HepG2 (cell line): ENCODE data around the gene MTHFS. TPM values are rescaled to one million over a fixed set of nuclear protein-coding genes. Genes with fewer than 3 reads are reported as not detected.
"Not testable (repeated sequence)": the region's sequence is repeated elsewhere in the genome, so short reads cannot be mapped to it uniquely, and the experiment has no call there.

ENCODE experiments used
- ATAC-seq: fragments of 200-7000 bp; cut with Tn5 transposase; 3 replicates; pipeline ENCODE4 v1.9.1; 2020; ENCODE audit warnings: mild to moderate bottlenecking, moderate library complexity
- BruUV-seq: library from RNA; stranded (reverse); fragments of 400-500 nt; replicated peaks from 2 replicates; lab custom pipeline; 2021; lab: Mats Ljungman, UMichigan
- CTCF ChIA-PET: fragments of 300-600 bp; formaldehyde crosslinking; extraction: SDS; loops from one replicate; lab custom pipeline; 2021; ENCODE audit warnings: low total read pairs, inconsistent platforms, low intra/inter-chr PET ratio; lab: Yijun Ruan, JAX
- POLR2A ChIA-PET: fragments of 350-600 bp; sonication (Branson Sonifier 250); formaldehyde crosslinking; loops from one replicate; lab custom pipeline; 2020; ENCODE audit warnings: antibody characterized with exemption, inconsistent platforms; lab: Yijun Ruan, JAX
- DNase-seq: peaks from one replicate; pipeline ENCODE4 v3.0.0-alpha.2; 2015; ENCODE audit warnings: low spot score
- FAIRE-seq: peaks from 3 replicates; lab custom pipeline; 2011; peaks lifted over from hg19 to GRCh38; lab: Jason Lieb, UNC
- H2AFZ ChIP-seq: one replicate; pipeline ENCODE4 v1.6.1; 2011; ENCODE audit warnings: low read length, inconsistent platforms
- H3K27ac ChIP-seq: fragments of 300-600 bp; 3 replicates; pipeline ENCODE4 v1.8.0; 2011; ENCODE audit warnings: mixed run types, mild to moderate bottlenecking, mixed read lengths, low read length, inconsistent platforms; ENCODE audit not compliant: insufficient read depth; ENCODE audit errors: extremely low read length
- H3K27me3 ChIP-seq, 2 experiments: fragments of 200-600 bp in 1 of 2; 2 replicates in 1 of 2; 3 replicates in 1 of 2; pipeline versions ENCODE4 v1.6.0 to v1.8.0; 2011; ENCODE audit warnings: low read length in 2 of 2, mild to moderate bottlenecking in 2 of 2, moderate library complexity in 2 of 2, inconsistent platforms in 1 of 2; ENCODE audit not compliant: insufficient read depth in 2 of 2, control insufficient read depth in 1 of 2
- H3K36me3 ChIP-seq, 2 experiments: fragments of 200-600 bp in 1 of 2; replicated peaks in 1 of 2; 2 replicates in 1 of 2; 3 replicates in 1 of 2; pipeline versions ENCODE4 v1.5.1 to v1.8.0; 2011; ENCODE audit warnings: low read length in 2 of 2, inconsistent platforms in 1 of 2; ENCODE audit not compliant: insufficient read depth in 2 of 2, control insufficient read depth in 1 of 2
- H3K4me1 ChIP-seq: 2 replicates; pipeline ENCODE4 v1.5.1; 2012; ENCODE audit warnings: low read length, inconsistent platforms; ENCODE audit not compliant: insufficient read depth
- H3K4me2 ChIP-seq: 2 replicates; pipeline ENCODE4 v1.6.0; 2011; ENCODE audit warnings: low read depth, low read length, inconsistent platforms
- H3K4me3 ChIP-seq, 3 experiments: fragments of 200-600 bp in 1 of 3; sonication (generic), shearing (Covaris generic) in 1 of 3; replicated peaks in 1 of 3; 2 replicates each; pipeline ENCODE4 v1.5.1; 2011 to 2016; ENCODE audit warnings: low read length in 3 of 3, inconsistent platforms in 2 of 3, low read depth in 2 of 3, mild to moderate bottlenecking in 2 of 3, control low read depth in 1 of 3, mixed read lengths in 1 of 3; ENCODE audit not compliant: insufficient read depth in 1 of 3
- H3K79me2 ChIP-seq: one replicate; pipeline ENCODE4 v1.6.1; 2011; ENCODE audit warnings: low read length, inconsistent platforms; ENCODE audit not compliant: insufficient read depth
- H3K9ac ChIP-seq: 2 replicates; pipeline ENCODE4 v1.6.0; 2011; ENCODE audit warnings: mild to moderate bottlenecking, low read depth, low read length, inconsistent platforms; ENCODE audit not compliant: insufficient read depth
- H3K9me3 ChIP-seq: 2 replicates; pipeline ENCODE4 v1.5.1; 2012; ENCODE audit warnings: mild to moderate bottlenecking, low read length
- H4K20me1 ChIP-seq: 2 replicates; pipeline ENCODE4 v1.6.0; 2011; ENCODE audit warnings: inconsistent platforms, mild to moderate bottlenecking, low read length, moderate library complexity; ENCODE audit not compliant: insufficient read depth
- ATF4 ChIP-seq, 2 experiments: fragments of 450-650 bp in 1 of 2; sonication (generic) in 1 of 2; formaldehyde crosslinking; IDR thresholded peaks; 2 replicates each; pipeline versions ENCODE4 v1.5.0 to v1.8.0; 2020 to 2022; ENCODE audit warnings: mild to moderate bottlenecking in 1 of 2, missing genetic modification reagents in 1 of 2
- HBP1 ChIP-seq: IDR thresholded peaks from 2 replicates; pipeline ENCODE4 v1.6.1; 2016; ENCODE audit warnings: low read depth, control low read depth
- POLR2G ChIP-seq: fragments of 200-400 bp; formaldehyde crosslinking; IDR thresholded peaks from 2 replicates; pipeline ENCODE4 v1.6.1; 2018; ENCODE audit warnings: mild to moderate bottlenecking, low read depth, low read length, moderate library complexity
- TAF15 ChIP-seq: fragments of 200-400 bp; formaldehyde crosslinking; IDR thresholded peaks from one replicate; pipeline ENCODE4 v1.6.1; 2018; ENCODE audit warnings: mild to moderate bottlenecking, low read depth, low read length; ENCODE audit not compliant: poor library complexity, severe bottlenecking
- ZFP41 ChIP-seq: sonication (generic); formaldehyde crosslinking; IDR thresholded peaks from 2 replicates; pipeline ENCODE4 v1.4.0; 2020; ENCODE audit warnings: mild to moderate bottlenecking, missing genetic modification reagents, borderline replicate concordance
- ZNF629 ChIP-seq: sonication (generic); formaldehyde crosslinking; conservative IDR thresholded peaks from 2 replicates; pipeline ENCODE4 v1.5.0; 2020; ENCODE audit warnings: missing genetic modification reagents
- ZNF740 ChIP-seq: sonication (generic); formaldehyde crosslinking; IDR thresholded peaks from 2 replicates; pipeline ENCODE4 v1.4.0; 2020; ENCODE audit warnings: missing genetic modification reagents
- WGBS: methylation state at CpG from one replicate; pipeline ENCODE4 v1.1.6; 2017; ENCODE audit warnings: low lambda C conversion rate; 5-methylcytosine and 5-hydroxymethylcytosine counted together
- in situ Hi-C: cut with HindIII; loops from 2 replicates; pipeline ENCODE4 v1.10.0; 2017; ENCODE audit warnings: low pct_unique_long_range_greater_than_20kb; ENCODE audit not compliant: extremely low pct_ligation_motif_present
- intact Hi-C: fragments of 100-400 bp; cut with micrococcal nuclease; formaldehyde crosslinking; loops from one replicate; pipeline ENCODE4 v1.10.0; 2022; ENCODE audit not compliant: unreplicated experiment
- polyA plus RNA-seq, 8 experiments: library from polyadenylated mRNA; depleted of rRNA in 3 of 8; stranded (reverse) in 7 of 8; unstranded in 1 of 8; fragments of >200 nt; fragmentation: Illumina TruSeq in 4 of 8; extraction: Trizol in 4 of 8; gene quantifications; 2 replicates each; pipeline versions ENCODE4 v1.2.1 to v1.2.3, GENCODE V29; 2011 to 2016; ENCODE audit warnings: low read depth in 4 of 8, missing spikeins in 1 of 8, mixed read lengths in 1 of 8; ENCODE audit not compliant: insufficient read depth in 1 of 8
- total RNA-seq, 5 experiments: library from RNA; depleted of rRNA; stranded (reverse); fragments of >200 nt; fragmentation: Illumina TruSeq; extraction: Trizol; gene quantifications; 2 replicates each; pipeline ENCODE4 v1.2.3, GENCODE V29; 2016; ENCODE audit warnings: low read depth in 1 of 5

MTHFS gene
- total and polyA plus RNA-seq, 2 of the 13 experiments (the other 11 are each of a cell fraction or from before 2014, with no cell fraction given): 37.0 to 49.7 TPM

GRCh38 chr15:79939399-79939798 is 42.6 kb upstream of the MTHFS start (continued):
- no peak for TF ChIP-seq ATF4 (CRISPR knock-in tag; IDR thresholded peaks at IDR 0.05)
- TF ChIP-seq POLR2G: no peak
- TF ChIP-seq ZNF740: no peak
- TF ChIP-seq HBP1: no peak
- TF ChIP-seq ZFP41 (CRISPR knock-in tag): no peak

GRCh38 chr15:79938143-79938542 is 41.3 kb upstream of the MTHFS start:
- H3K4me3 ChIP-seq: no peak overlapping the region
- H4K20me1 ChIP-seq: no peaks in the 10 kb centered on the region
- TF ChIP-seq TAF15 (no peak), ZNF629 (CRISPR knock-in tag) (peak; percentile 56)
- no peak overlapping the region for H3K9ac ChIP-seq
- H3K79me2 ChIP-seq: no peaks in the 10 kb centered on the region
- H3K27me3 ChIP-seq: peaks cover 0 to 5% of the 10 kb centered on the region in 2 experiments; a peak in 1 of 5 replicates
- CTCF ChIA-PET: no interaction called here
- no peak overlapping the region for H3K4me2 ChIP-seq
- no peaks in the 10 kb centered on the region for H3K36me3 ChIP-seq
- FAIRE-seq (no peak), ATAC-seq (no peak), DNase-seq (no peak)
- no peak overlapping the region for H2AFZ ChIP-seq
- POLR2A ChIA-PET: no interaction called here
- H3K4me1 ChIP-seq: peaks cover 27% of the 10 kb centered on the region
- no TSS peak for BruUV-seq
- intact Hi-C loops: no loop called here
- no peak overlapping the region for H3K27ac ChIP-seq
- H3K9me3 ChIP-seq: no peaks in the 10 kb centered on the region
- WGBS: 10% methylated on average over 1 of the region's 1 CpG
- in situ Hi-C loops: no loop called here

GRCh38 chr15:79935556-79936201 is 38.9 kb upstream of the MTHFS start:
- peaks cover 28% of the 10 kb centered on the region for H3K4me1 ChIP-seq
- H3K79me2 ChIP-seq, H2AFZ ChIP-seq, POLR2A ChIA-PET, H4K20me1 ChIP-seq, H3K9me3 ChIP-seq, CTCF ChIA-PET, intact Hi-C loops, BruUV-seq, in situ Hi-C loops, H3K27ac ChIP-seq, H3K36me3 ChIP-seq, FAIRE-seq, DNase-seq, ATAC-seq, H3K9ac ChIP-seq, H3K4me3 ChIP-seq: not testable (repeated sequence)
- peaks cover 0 to 12% of the 10 kb centered on the region in 2 experiments; a peak in 2 of 5 replicates for H3K27me3 ChIP-seq
- peak overlapping the region; percentile 12; the same call in 1 of the 2 replicates for H3K4me2 ChIP-seq
- 26% methylated on average over 7 of the region's 7 CpGs for WGBS
